Endothelial cell of hepatic sinusoid (primary cell): ENCODE results near the gene SLC10A1.

ENCODE experiments used
- in situ Hi-C: cut with HindIII; loops from 2 replicates; pipeline ENCODE4 v1.10.0; 2017; ENCODE audit warnings: low sequenced_read_pairs

Gene SLC10A1

DNA sequence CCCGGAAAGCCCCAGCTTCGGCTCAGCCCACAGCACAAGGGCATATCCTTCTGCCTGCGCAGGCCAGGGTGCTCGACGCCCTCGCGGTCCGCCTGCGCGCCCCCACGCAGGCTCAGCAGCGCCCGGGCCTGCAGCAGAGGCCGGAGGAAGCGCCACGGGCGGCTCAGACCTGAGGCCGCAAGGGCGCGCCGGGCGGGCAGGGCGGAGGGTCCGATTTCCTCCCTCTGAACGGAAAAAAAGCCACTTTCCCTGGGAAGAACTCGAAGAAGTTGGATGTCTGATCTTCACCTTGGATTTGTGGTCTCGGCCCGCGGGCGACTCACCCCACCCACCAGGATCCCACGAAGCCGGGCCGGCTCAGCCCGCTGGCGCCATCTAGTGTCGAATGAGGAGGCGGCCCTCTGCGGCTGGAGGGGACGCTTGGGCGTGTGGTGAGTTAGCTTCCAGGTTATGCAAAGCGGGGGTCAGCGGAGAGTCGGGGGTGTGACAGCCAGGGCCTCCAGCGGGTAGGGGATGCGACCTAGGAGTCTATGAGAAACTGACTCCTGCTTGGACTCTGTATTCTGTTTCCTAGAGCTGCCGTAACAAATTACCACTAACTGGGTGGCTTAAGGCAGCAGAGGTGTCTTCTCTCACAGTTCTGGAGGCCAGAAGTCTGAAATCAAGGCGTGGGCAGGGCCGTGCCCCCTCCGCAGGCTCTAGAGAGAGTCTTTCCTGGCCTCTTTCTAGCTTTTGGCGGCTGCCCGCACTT, 70.1 kb downstream of the SLC10A1 start:
- in situ Hi-C loops = no loop called here
